ENCODE results near the gene SCFD2. TPM values are rescaled to one million over a fixed set of nuclear protein-coding genes. Genes with fewer than 3 reads are reported as not detected.

Gene SCFD2
- total and polyA plus RNA-seq, 2 donors, result 5.0 to 12.1 TPM

- Histone ChIP-seq H3K27me3 (ENCODE audit: control insufficient read depth in 2 of 2, insufficient read depth in 1 of 2, low read length in 1 of 2) (no peaks in the 10 kb centered on the region), H3K9me3 (ENCODE audit: control insufficient read depth in 2 of 2, insufficient read depth in 1 of 2, low read length in 1 of 2) (no peaks in the 10 kb centered on the region), H3K36me3 (ENCODE audit: control insufficient read depth in 2 of 2, insufficient read depth in 2 of 2, low read length in 1 of 2) (no peaks in the 10 kb centered on the region), H3K27ac (ENCODE audit: low read depth in 1 of 2, low read length in 1 of 2) (no peak overlapping the region), H3K4me1 (ENCODE audit: control insufficient read depth in 2 of 2, insufficient read depth in 2 of 2, low read length in 2 of 2) (no peaks in the 10 kb centered on the region), H3K4me3 (ENCODE audit: low read length in 2 of 2) (no peak overlapping the region)
- no peak for DNase-seq (ENCODE audit: low read depth in 6 of 9, low spot score in 9 of 9)
- WGBS, result 97% methylated on average over 1 of the region's 1 CpG
Observed at GRCh38 chr4:52939325-52939724, 426.5 kb downstream of the SCFD2 start.

GRCh38 chr4:52937829-52938228 lies 428.0 kb downstream of the SCFD2 start:
- H3K27ac ChIP-seq (ENCODE audit: low read depth in 1 of 2, low read length in 1 of 2), result no peak overlapping the region
- no peaks in the 10 kb centered on the region for H3K36me3 ChIP-seq (ENCODE audit: control insufficient read depth in 2 of 2, insufficient read depth in 2 of 2, low read length in 1 of 2)
- H3K4me1 ChIP-seq (ENCODE audit: control insufficient read depth in 2 of 2, insufficient read depth in 2 of 2, low read length in 2 of 2), result peaks cover 9 to 11% of the 10 kb centered on the region in 2 donors
- DNase-seq (ENCODE audit: low read depth in 6 of 9, low spot score in 9 of 9), result no peak
- H3K27me3 ChIP-seq (ENCODE audit: control insufficient read depth in 2 of 2, insufficient read depth in 1 of 2, low read length in 1 of 2), result no peaks in the 10 kb centered on the region
- WGBS, result 100% methylated on average over 1 of the region's 1 CpG
- no peak overlapping the region for H3K4me3 ChIP-seq (ENCODE audit: low read length in 2 of 2)
- H3K9me3 ChIP-seq (ENCODE audit: control insufficient read depth in 2 of 2, insufficient read depth in 1 of 2, low read length in 1 of 2), result no peaks in the 10 kb centered on the region

- Histone ChIP-seq H3K9me3 (ENCODE audit: control insufficient read depth in 2 of 2, insufficient read depth in 1 of 2, low read length in 1 of 2) (no peaks in the 10 kb centered on the region), H3K27me3 (ENCODE audit: control insufficient read depth in 2 of 2, insufficient read depth in 1 of 2, low read length in 1 of 2) (no peaks in the 10 kb centered on the region)
- 99% methylated on average over 2 of the region's 2 CpGs for WGBS
Observed at GRCh38 chr4:52936729-52937128, 429.1 kb downstream of the SCFD2 start.

GRCh38 chr4:52935317-52935716 lies 430.5 kb downstream of the SCFD2 start:
- Histone ChIP-seq H3K27ac (ENCODE audit: low read depth in 1 of 2, low read length in 1 of 2) (no peak overlapping the region), H3K4me1 (ENCODE audit: control insufficient read depth in 2 of 2, insufficient read depth in 2 of 2, low read length in 2 of 2) (peaks cover 14 to 30% of the 10 kb centered on the region in 2 donors), H3K4me3 (ENCODE audit: low read length in 2 of 2) (no peak overlapping the region), H3K27me3 (ENCODE audit: control insufficient read depth in 2 of 2, insufficient read depth in 1 of 2, low read length in 1 of 2) (no peaks in the 10 kb centered on the region), H3K36me3 (ENCODE audit: control insufficient read depth in 2 of 2, insufficient read depth in 2 of 2, low read length in 1 of 2) (no peaks in the 10 kb centered on the region), H3K9me3 (ENCODE audit: control insufficient read depth in 2 of 2, insufficient read depth in 1 of 2, low read length in 1 of 2) (no peaks in the 10 kb centered on the region)
- DNase-seq (ENCODE audit: low read depth in 6 of 9, low spot score in 9 of 9), result no peak
- 97% methylated on average over 4 of the region's 4 CpGs for WGBS

More at GRCh38 chr4:52936729-52937128, 429.1 kb downstream of the SCFD2 start:
- DNase-seq (ENCODE audit: low read depth in 6 of 9, low spot score in 9 of 9), result no peak
- Histone ChIP-seq H3K36me3 (ENCODE audit: control insufficient read depth in 2 of 2, insufficient read depth in 2 of 2, low read length in 1 of 2) (no peaks in the 10 kb centered on the region), H3K27ac (ENCODE audit: low read depth in 1 of 2, low read length in 1 of 2) (no peak overlapping the region), H3K4me3 (ENCODE audit: low read length in 2 of 2) (no peak overlapping the region), H3K4me1 (ENCODE audit: control insufficient read depth in 2 of 2, insufficient read depth in 2 of 2, low read length in 2 of 2) (peaks cover 12 to 20% of the 10 kb centered on the region in 2 donors)

- H3K4me1 ChIP-seq (ENCODE audit: control insufficient read depth in 2 of 2, insufficient read depth in 2 of 2, low read length in 2 of 2), result peaks cover 14 to 30% of the 10 kb centered on the region in 2 donors
- WGBS, result 94% methylated on average over 2 of the region's 2 CpGs
- H3K36me3 ChIP-seq (ENCODE audit: control insufficient read depth in 2 of 2, insufficient read depth in 2 of 2, low read length in 1 of 2), result no peaks in the 10 kb centered on the region
- H3K27ac ChIP-seq (ENCODE audit: low read depth in 1 of 2, low read length in 1 of 2), result peak overlapping the region in 1 of 2 donors; percentile 91
- no peak overlapping the region for H3K4me3 ChIP-seq (ENCODE audit: low read length in 2 of 2)
- no peak for DNase-seq (ENCODE audit: low read depth in 6 of 9, low spot score in 9 of 9)
- H3K27me3 ChIP-seq (ENCODE audit: control insufficient read depth in 2 of 2, insufficient read depth in 1 of 2, low read length in 1 of 2), result no peaks in the 10 kb centered on the region
- H3K9me3 ChIP-seq (ENCODE audit: control insufficient read depth in 2 of 2, insufficient read depth in 1 of 2, low read length in 1 of 2), result no peaks in the 10 kb centered on the region
Observed at GRCh38 chr4:52933738-52934137, 432.1 kb downstream of the SCFD2 start.

- Histone ChIP-seq H3K27ac (ENCODE audit: low read depth in 1 of 2, low read length in 1 of 2) (peak overlapping the region; percentile 66 to 91), H3K4me3 (ENCODE audit: low read length in 2 of 2) (peak overlapping the region in 1 of 2 donors; percentile 3), H3K27me3 (ENCODE audit: control insufficient read depth in 2 of 2, insufficient read depth in 1 of 2, low read length in 1 of 2) (no peaks in the 10 kb centered on the region), H3K9me3 (ENCODE audit: control insufficient read depth in 2 of 2, insufficient read depth in 1 of 2, low read length in 1 of 2) (no peaks in the 10 kb centered on the region), H3K4me1 (ENCODE audit: control insufficient read depth in 2 of 2, insufficient read depth in 2 of 2, low read length in 2 of 2) (peaks cover 14 to 30% of the 10 kb centered on the region in 2 donors), H3K36me3 (ENCODE audit: control insufficient read depth in 2 of 2, insufficient read depth in 2 of 2, low read length in 1 of 2) (no peaks in the 10 kb centered on the region)
- 65% methylated on average over 5 of the region's 5 CpGs for WGBS
- peak in 5 of 9 donors; percentile 54 to 74 (median 55) for DNase-seq (ENCODE audit: low read depth in 6 of 9, low spot score in 9 of 9)
Observed at GRCh38 chr4:52932591-52933470, 433.0 kb downstream of the SCFD2 start.

GRCh38 chr4:52931243-52931642 lies 434.6 kb downstream of the SCFD2 start:
- Histone ChIP-seq H3K4me1 (ENCODE audit: control insufficient read depth in 2 of 2, insufficient read depth in 2 of 2, low read length in 2 of 2) (peaks cover 14 to 30% of the 10 kb centered on the region in 2 donors), H3K9me3 (ENCODE audit: control insufficient read depth in 2 of 2, insufficient read depth in 1 of 2, low read length in 1 of 2) (no peaks in the 10 kb centered on the region), H3K27ac (ENCODE audit: low read depth in 1 of 2, low read length in 1 of 2) (peak overlapping the region in 1 of 2 donors; percentile 91), H3K27me3 (ENCODE audit: control insufficient read depth in 2 of 2, insufficient read depth in 1 of 2, low read length in 1 of 2) (no peaks in the 10 kb centered on the region), H3K36me3 (ENCODE audit: control insufficient read depth in 2 of 2, insufficient read depth in 2 of 2, low read length in 1 of 2) (no peaks in the 10 kb centered on the region), H3K4me3 (ENCODE audit: low read length in 2 of 2) (no peak overlapping the region)
- DNase-seq (ENCODE audit: low read depth in 6 of 9, low spot score in 9 of 9), result peak in 5 of 9 donors; percentile 22 to 42 (median 26)
- 91% methylated on average over 4 of the region's 4 CpGs for WGBS

GRCh38 chr4:52926196-52926974 lies 439.5 kb downstream of the SCFD2 start:
- no peak for DNase-seq (ENCODE audit: low read depth in 6 of 9, low spot score in 9 of 9)
- Histone ChIP-seq H3K27me3 (ENCODE audit: control insufficient read depth in 2 of 2, insufficient read depth in 1 of 2, low read length in 1 of 2) (no peaks in the 10 kb centered on the region), H3K4me1 (ENCODE audit: control insufficient read depth in 2 of 2, insufficient read depth in 2 of 2, low read length in 2 of 2) (peaks cover 0 to 7% of the 10 kb centered on the region in 2 donors), H3K36me3 (ENCODE audit: control insufficient read depth in 2 of 2, insufficient read depth in 2 of 2, low read length in 1 of 2) (no peaks in the 10 kb centered on the region), H3K27ac (ENCODE audit: low read depth in 1 of 2, low read length in 1 of 2) (no peak overlapping the region), H3K9me3 (ENCODE audit: control insufficient read depth in 2 of 2, insufficient read depth in 1 of 2, low read length in 1 of 2) (no peaks in the 10 kb centered on the region), H3K4me3 (ENCODE audit: low read length in 2 of 2) (no peak overlapping the region)
- 98% methylated on average over 9 of the region's 9 CpGs for WGBS

GRCh38 chr4:52925531-52925968 lies 440.3 kb downstream of the SCFD2 start:
- Histone ChIP-seq H3K27me3 (ENCODE audit: control insufficient read depth in 2 of 2, insufficient read depth in 1 of 2, low read length in 1 of 2) (no peaks in the 10 kb centered on the region), H3K4me3 (ENCODE audit: low read length in 2 of 2) (no peak overlapping the region), H3K4me1 (ENCODE audit: control insufficient read depth in 2 of 2, insufficient read depth in 2 of 2, low read length in 2 of 2) (no peaks in the 10 kb centered on the region), H3K36me3 (ENCODE audit: control insufficient read depth in 2 of 2, insufficient read depth in 2 of 2, low read length in 1 of 2) (no peaks in the 10 kb centered on the region), H3K9me3 (ENCODE audit: control insufficient read depth in 2 of 2, insufficient read depth in 1 of 2, low read length in 1 of 2) (no peaks in the 10 kb centered on the region), H3K27ac (ENCODE audit: low read depth in 1 of 2, low read length in 1 of 2) (no peak overlapping the region)
- WGBS, result 94% methylated on average over 3 of the region's 3 CpGs
- no peak for DNase-seq (ENCODE audit: low read depth in 6 of 9, low spot score in 9 of 9)
